Stimulated activated CD4-positive, alpha-beta T cell treated with anti-CD3 and anti-CD28 coated beads, Interleukin-4, amount 100 ng/mL, for 24 hours (primary cell): ENCODE results near the gene CBLL1.

ENCODE experiments used
- DNase-seq: peaks from one replicate; pipeline ENCODE4 v3.0.0-alpha.2; 2020

CBLL1 gene

GRCh38 chr7:107744345-107744750 is 406 bp downstream of the CBLL1 start:
- DNase-seq = no peak

GRCh38 chr7:107746006-107746405 is 2.1 kb downstream of the CBLL1 start:
- DNase-seq = no peak

- DNase-seq = no peak
These were observed 7.2 kb downstream of the CBLL1 start for GRCh38 chr7:107751113-107751512.

GRCh38 chr7:107754642-107755041 is 10.7 kb downstream of the CBLL1 start:
- no peak for DNase-seq

- no peak for DNase-seq
These were observed 14.7 kb downstream of the CBLL1 start for GRCh38 chr7:107758667-107759066.

- DNase-seq = no peak
These were observed 23.4 kb downstream of the CBLL1 start for GRCh38 chr7:107767391-107767790.

GRCh38 chr7:107768263-107768662 is 24.3 kb downstream of the CBLL1 start:
- DNase-seq = no peak

- no peak for DNase-seq
These were observed 29.1 kb downstream of the CBLL1 start for GRCh38 chr7:107773027-107773426.

GRCh38 chr7:107777702-107778101 is 33.8 kb downstream of the CBLL1 start:
- DNase-seq = no peak

GRCh38 chr7:107778283-107778682 is 34.3 kb downstream of the CBLL1 start:
- no peak for DNase-seq

GRCh38 chr7:107779647-107780099 is 35.7 kb downstream of the CBLL1 start:
- no peak for DNase-seq

- DNase-seq = no peak
These were observed 38.4 kb downstream of the CBLL1 start for GRCh38 chr7:107782374-107782773.

- DNase-seq = no peak
These were observed 39.7 kb downstream of the CBLL1 start for GRCh38 chr7:107783648-107784047.

GRCh38 chr7:107785170-107785569 is 41.2 kb downstream of the CBLL1 start:
- no peak for DNase-seq

GRCh38 chr7:107785926-107786325 is 42.0 kb downstream of the CBLL1 start:
- no peak for DNase-seq

- DNase-seq = no peak
These were observed 44.3 kb downstream of the CBLL1 start for GRCh38 chr7:107788216-107788615.

GRCh38 chr7:107788662-107789061 is 44.7 kb downstream of the CBLL1 start:
- DNase-seq = no peak

GRCh38 chr7:107789647-107790046 is 45.7 kb downstream of the CBLL1 start:
- DNase-seq = no peak

- DNase-seq = no peak
These were observed 48.4 kb downstream of the CBLL1 start for GRCh38 chr7:107792364-107792763.

GRCh38 chr7:107799647-107800264 is 55.8 kb downstream of the CBLL1 start:
- DNase-seq = no peak

- no peak for DNase-seq
These were observed 59.2 kb downstream of the CBLL1 start, which contains the start of gene SLC26A3 for GRCh38 chr7:107803009-107803610. SLC26A3 (minus strand) TSS chr7:107803223; CDS start chr7:107794509, 8,714 bp downstream.

GRCh38 chr7:107809179-107809578 is 65.2 kb downstream of the CBLL1 start:
- DNase-seq = no peak

- DNase-seq = no peak
These were observed 66.7 kb downstream of the CBLL1 start for GRCh38 chr7:107810626-107811025.
